Measurements from ENCODE around the gene CSAG1. TPM values are rescaled to one million over a fixed set of nuclear protein-coding genes. Genes with fewer than 3 reads are reported as not detected.
"Not testable (repeated sequence)": the region's sequence is repeated elsewhere in the genome, so short reads cannot be mapped to it uniquely, and the experiment has no call there.

The CSAG1 gene
- total RNA-seq, 1 experiment from 2014 or later = 1.2 TPM

DNA sequence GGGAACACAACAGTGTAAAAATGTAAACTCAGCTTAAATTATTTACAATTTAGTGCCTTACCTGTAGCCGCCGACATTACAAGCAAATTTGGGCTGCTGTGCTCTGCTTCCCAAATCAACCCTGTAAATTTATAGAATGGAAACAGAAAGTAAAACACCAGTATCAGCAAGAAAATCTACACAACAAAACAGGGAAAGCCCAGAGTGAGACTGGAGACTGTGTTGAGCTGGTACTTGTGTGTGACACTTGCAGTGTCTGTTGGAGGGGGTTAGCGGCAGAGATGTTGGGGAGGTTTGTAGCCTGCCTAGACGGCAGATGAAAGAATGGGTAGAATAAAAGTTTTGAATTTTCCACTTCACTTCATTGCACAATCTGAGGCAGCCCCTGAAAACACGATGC is 20.3 kb downstream of the CSAG1 start:
- H3K9me2 ChIP-seq (ENCODE audit: insufficient read depth); H3K4me1 ChIP-seq (ENCODE audit: control insufficient read depth in 1 of 2, insufficient read depth in 2 of 2, low read length in 2 of 2); H3K9ac ChIP-seq (ENCODE audit: low read length); H3K36me3 ChIP-seq (ENCODE audit: control insufficient read depth in 1 of 2, insufficient read depth in 2 of 2, low read length in 2 of 2); H3K27ac ChIP-seq (ENCODE audit: low read depth, low read length); H3K9me3 ChIP-seq (ENCODE audit: control insufficient read depth in 1 of 2, insufficient read depth in 1 of 2, low read depth in 1 of 2, low read length in 2 of 2); DNase-seq (ENCODE audit: low read depth, low spot score); H3K27me3 ChIP-seq (ENCODE audit: insufficient read depth, low read length); H3K4me2 ChIP-seq (ENCODE audit: low read length); H3K4me3 ChIP-seq (replicated peaks in 1 of 2; ENCODE audit: low read depth in 1 of 2, low read length in 2 of 2); intact Hi-C loops (cut with micrococcal nuclease); H2AFZ ChIP-seq (ENCODE audit: low read depth, low read length, poor library complexity, severe bottlenecking); CTCF ChIA-PET; POLR2A ChIA-PET; BruUV-seq (replicated peaks); H4K20me1 ChIP-seq (ENCODE audit: insufficient read depth); ATAC-seq; RAD21 ChIA-PET (ENCODE audit: low non-redundant PET in 1 of 2, low total read pairs in 2 of 2, uncharacterized antibody in 2 of 2, unreplicated experiment in 2 of 2); H3K79me2 ChIP-seq (ENCODE audit: insufficient read depth, low read length): not testable (repeated sequence)

DNA sequence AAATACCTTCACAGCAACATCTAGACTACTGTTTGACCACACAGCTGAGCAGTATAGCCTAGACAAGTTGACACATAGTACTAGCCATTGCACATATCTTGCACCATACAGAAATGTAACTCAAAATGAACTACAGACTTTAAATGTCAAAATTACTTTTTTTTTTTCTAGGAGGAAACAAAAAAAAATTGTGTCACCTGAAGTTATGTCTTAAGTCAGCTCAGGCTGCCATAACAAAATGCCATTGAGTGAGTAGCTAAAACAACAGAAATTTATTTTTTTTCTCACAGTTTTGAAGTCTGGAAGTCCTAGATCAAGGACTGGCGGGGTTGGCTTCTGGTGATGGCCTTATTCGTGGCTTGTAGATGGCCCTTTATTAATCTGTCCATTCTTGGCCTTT is 24.3 kb downstream of the CSAG1 start, which contains the start of gene CSAG2:
TSS of gene CSAG2 (minus strand) at position 101 of the 400 bp plus-strand sequence. CDS start 161 bp downstream, outside the sequence.
- H3K36me3 ChIP-seq (ENCODE audit: control insufficient read depth in 1 of 2, insufficient read depth in 2 of 2, low read length in 2 of 2); DNase-seq (ENCODE audit: low read depth, low spot score); RAD21 ChIA-PET (ENCODE audit: low non-redundant PET in 1 of 2, low total read pairs in 2 of 2, uncharacterized antibody in 2 of 2, unreplicated experiment in 2 of 2); BruUV-seq (replicated peaks); H4K20me1 ChIP-seq (ENCODE audit: insufficient read depth); H3K79me2 ChIP-seq (ENCODE audit: insufficient read depth, low read length); H3K9me3 ChIP-seq (ENCODE audit: control insufficient read depth in 1 of 2, insufficient read depth in 1 of 2, low read depth in 1 of 2, low read length in 2 of 2); H3K27ac ChIP-seq (ENCODE audit: low read depth, low read length); H3K9ac ChIP-seq (ENCODE audit: low read length); H3K4me2 ChIP-seq (ENCODE audit: low read length); intact Hi-C loops (cut with micrococcal nuclease); H3K4me3 ChIP-seq (replicated peaks in 1 of 2; ENCODE audit: low read depth in 1 of 2, low read length in 2 of 2); H2AFZ ChIP-seq (ENCODE audit: low read depth, low read length, poor library complexity, severe bottlenecking); H3K27me3 ChIP-seq (ENCODE audit: insufficient read depth, low read length); POLR2A ChIA-PET; H3K4me1 ChIP-seq (ENCODE audit: control insufficient read depth in 1 of 2, insufficient read depth in 2 of 2, low read length in 2 of 2); CTCF ChIA-PET; H3K9me2 ChIP-seq (ENCODE audit: insufficient read depth); ATAC-seq: not testable (repeated sequence)

DNA sequence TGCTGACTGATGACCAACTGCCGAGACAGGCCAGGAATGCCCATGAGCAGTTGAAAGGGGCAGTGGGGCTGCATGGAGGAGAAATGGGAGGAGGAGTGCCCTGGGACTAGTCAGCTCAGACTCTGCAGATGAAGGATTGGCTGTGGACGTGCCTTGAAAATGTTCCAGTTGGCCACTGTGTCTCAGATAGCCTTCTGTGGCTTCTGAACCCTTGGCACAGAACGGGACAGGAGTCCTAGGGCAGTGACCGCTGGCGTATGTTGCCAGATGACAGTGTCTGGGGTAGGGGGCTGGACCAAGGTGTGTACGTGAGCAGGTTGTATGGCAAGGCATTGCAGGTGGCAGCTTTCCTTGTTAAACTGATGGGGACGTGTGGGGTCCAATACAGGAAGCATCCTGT is 27.0 kb downstream of the CSAG1 start:
- H3K9me2 ChIP-seq (ENCODE audit: insufficient read depth); H4K20me1 ChIP-seq (ENCODE audit: insufficient read depth); POLR2A ChIA-PET; H3K27ac ChIP-seq (ENCODE audit: low read depth, low read length); RAD21 ChIA-PET (ENCODE audit: low non-redundant PET in 1 of 2, low total read pairs in 2 of 2, uncharacterized antibody in 2 of 2, unreplicated experiment in 2 of 2); BruUV-seq (replicated peaks); H3K9ac ChIP-seq (ENCODE audit: low read length); CTCF ChIA-PET; H3K27me3 ChIP-seq (ENCODE audit: insufficient read depth, low read length); H3K9me3 ChIP-seq (ENCODE audit: control insufficient read depth in 1 of 2, insufficient read depth in 1 of 2, low read depth in 1 of 2, low read length in 2 of 2); ATAC-seq; DNase-seq (ENCODE audit: low read depth, low spot score); intact Hi-C loops (cut with micrococcal nuclease); H3K4me3 ChIP-seq (replicated peaks in 1 of 2; ENCODE audit: low read depth in 1 of 2, low read length in 2 of 2); H2AFZ ChIP-seq (ENCODE audit: low read depth, low read length, poor library complexity, severe bottlenecking); H3K4me1 ChIP-seq (ENCODE audit: control insufficient read depth in 1 of 2, insufficient read depth in 2 of 2, low read length in 2 of 2); H3K36me3 ChIP-seq (ENCODE audit: control insufficient read depth in 1 of 2, insufficient read depth in 2 of 2, low read length in 2 of 2); H3K4me2 ChIP-seq (ENCODE audit: low read length); H3K79me2 ChIP-seq (ENCODE audit: insufficient read depth, low read length): not testable (repeated sequence)

DNA sequence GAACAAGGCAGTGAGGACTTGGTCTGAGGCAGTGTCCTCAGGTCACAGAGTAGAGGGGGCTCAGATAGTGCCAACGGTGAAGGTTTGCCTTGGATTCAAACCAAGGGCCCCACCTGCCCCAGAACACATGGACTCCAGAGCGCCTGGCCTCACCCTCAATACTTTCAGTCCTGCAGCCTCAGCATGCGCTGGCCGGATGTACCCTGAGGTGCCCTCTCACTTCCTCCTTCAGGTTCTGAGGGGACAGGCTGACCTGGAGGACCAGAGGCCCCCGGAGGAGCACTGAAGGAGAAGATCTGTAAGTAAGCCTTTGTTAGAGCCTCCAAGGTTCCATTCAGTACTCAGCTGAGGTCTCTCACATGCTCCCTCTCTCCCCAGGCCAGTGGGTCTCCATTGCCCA is 33.1 kb downstream of the CSAG1 start:
- CTCF ChIA-PET; H3K4me3 ChIP-seq (replicated peaks in 1 of 2; ENCODE audit: low read depth in 1 of 2, low read length in 2 of 2); H4K20me1 ChIP-seq (ENCODE audit: insufficient read depth); H3K9me3 ChIP-seq (ENCODE audit: control insufficient read depth in 1 of 2, insufficient read depth in 1 of 2, low read depth in 1 of 2, low read length in 2 of 2); H3K27ac ChIP-seq (ENCODE audit: low read depth, low read length); H3K4me2 ChIP-seq (ENCODE audit: low read length); H3K4me1 ChIP-seq (ENCODE audit: control insufficient read depth in 1 of 2, insufficient read depth in 2 of 2, low read length in 2 of 2); H3K9me2 ChIP-seq (ENCODE audit: insufficient read depth); H3K9ac ChIP-seq (ENCODE audit: low read length); RAD21 ChIA-PET (ENCODE audit: low non-redundant PET in 1 of 2, low total read pairs in 2 of 2, uncharacterized antibody in 2 of 2, unreplicated experiment in 2 of 2); intact Hi-C loops (cut with micrococcal nuclease); POLR2A ChIA-PET; H2AFZ ChIP-seq (ENCODE audit: low read depth, low read length, poor library complexity, severe bottlenecking); BruUV-seq (replicated peaks); ATAC-seq; DNase-seq (ENCODE audit: low read depth, low spot score); H3K36me3 ChIP-seq (ENCODE audit: control insufficient read depth in 1 of 2, insufficient read depth in 2 of 2, low read length in 2 of 2); H3K27me3 ChIP-seq (ENCODE audit: insufficient read depth, low read length); H3K79me2 ChIP-seq (ENCODE audit: insufficient read depth, low read length): not testable (repeated sequence)

Measured in HCT116 (cell line).